RWPE2 (cell line): Measurements from ENCODE around the gene SNX10.

Experiments
- ATAC-seq: fragments of 200-7000 bp; cut with Tn5 transposase; 3 replicates; pipeline ENCODE4 v1.9.1; 2021; ENCODE audit warnings: low read depth
- DNase-seq: peaks from one replicate; pipeline ENCODE4 v3.0.0-alpha.2; 2020; ENCODE audit warnings: low spot score
- H3K27ac ChIP-seq: fragments of 450-650 bp; 2 replicates; pipeline ENCODE4 v1.5.1; 2017; ENCODE audit warnings: mild to moderate bottlenecking; ENCODE audit not compliant: poor library complexity, severe bottlenecking
- H3K27me3 ChIP-seq: fragments of 250-450 bp; sonication (Bioruptor Pico); 2 replicates; pipeline ENCODE4 v1.5.1; 2021; ENCODE audit warnings: mild to moderate bottlenecking, moderate library complexity; ENCODE audit not compliant: insufficient read depth, poor library complexity, severe bottlenecking
- H3K36me3 ChIP-seq: fragments of 250-450 bp; sonication (Bioruptor Pico); 2 replicates; pipeline ENCODE4 v1.5.1; 2020; ENCODE audit warnings: low read depth, mild to moderate bottlenecking, moderate library complexity
- H3K4me1 ChIP-seq: fragments of 250-450 bp; sonication (Bioruptor Pico); 2 replicates; pipeline ENCODE4 v1.5.1; 2021; ENCODE audit warnings: mild to moderate bottlenecking, moderate library complexity; ENCODE audit not compliant: insufficient read depth, poor library complexity, severe bottlenecking
- H3K4me3 ChIP-seq: fragments of 250-450 bp; sonication (Bioruptor Pico); 2 replicates; pipeline ENCODE4 v1.5.1; 2021; ENCODE audit warnings: mild to moderate bottlenecking, moderate library complexity; ENCODE audit not compliant: severe bottlenecking
- H3K9me3 ChIP-seq: fragments of 250-450 bp; sonication (Bioruptor Pico); 2 replicates; pipeline ENCODE4 v1.5.1; 2021; ENCODE audit warnings: mild to moderate bottlenecking, moderate library complexity; ENCODE audit not compliant: severe bottlenecking
- TF ChIP-seq, protein P1 (sequence below): fragments of 450-650 bp; IDR thresholded peaks from one replicate; pipeline ENCODE4 v1.5.1; 2017; ENCODE audit warnings: mild to moderate bottlenecking, moderate library complexity; ENCODE audit not compliant: poor library complexity, severe bottlenecking

The SNX10 gene

DNA sequence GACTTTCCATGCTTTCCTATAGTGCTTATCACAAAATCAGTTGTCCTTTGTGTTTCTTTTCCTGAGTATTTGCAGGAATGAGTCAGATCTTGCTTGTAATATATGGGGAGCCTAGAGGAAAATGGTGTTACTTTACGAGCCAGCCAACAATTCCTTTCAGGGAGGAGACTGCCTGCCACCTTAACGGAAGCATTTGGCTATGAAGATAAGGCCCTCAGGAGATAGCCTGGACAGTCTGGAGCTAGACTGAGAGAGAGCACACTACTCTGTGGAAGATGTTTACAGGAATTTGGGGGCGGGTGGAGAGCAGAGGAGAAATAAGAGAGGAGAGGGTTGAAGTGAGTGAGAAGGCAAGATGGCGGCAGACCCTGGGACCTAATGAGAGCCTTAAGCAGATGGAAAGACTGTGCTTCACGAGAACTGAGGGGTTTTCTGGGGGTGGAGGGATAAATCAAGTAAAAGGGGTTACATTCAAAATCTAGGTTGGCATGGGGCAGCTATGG lies 126.3 kb downstream of the SNX10 start:
- Histone ChIP-seq H3K4me1 (no peaks in the 10 kb centered on the region), H3K4me3 (no peak overlapping the region), H3K27me3 (no peaks in the 10 kb centered on the region), H3K9me3 (no peaks in the 10 kb centered on the region), H3K36me3 (no peaks in the 10 kb centered on the region), H3K27ac (no peak overlapping the region)
- TF ChIP-seq, protein P1, sequence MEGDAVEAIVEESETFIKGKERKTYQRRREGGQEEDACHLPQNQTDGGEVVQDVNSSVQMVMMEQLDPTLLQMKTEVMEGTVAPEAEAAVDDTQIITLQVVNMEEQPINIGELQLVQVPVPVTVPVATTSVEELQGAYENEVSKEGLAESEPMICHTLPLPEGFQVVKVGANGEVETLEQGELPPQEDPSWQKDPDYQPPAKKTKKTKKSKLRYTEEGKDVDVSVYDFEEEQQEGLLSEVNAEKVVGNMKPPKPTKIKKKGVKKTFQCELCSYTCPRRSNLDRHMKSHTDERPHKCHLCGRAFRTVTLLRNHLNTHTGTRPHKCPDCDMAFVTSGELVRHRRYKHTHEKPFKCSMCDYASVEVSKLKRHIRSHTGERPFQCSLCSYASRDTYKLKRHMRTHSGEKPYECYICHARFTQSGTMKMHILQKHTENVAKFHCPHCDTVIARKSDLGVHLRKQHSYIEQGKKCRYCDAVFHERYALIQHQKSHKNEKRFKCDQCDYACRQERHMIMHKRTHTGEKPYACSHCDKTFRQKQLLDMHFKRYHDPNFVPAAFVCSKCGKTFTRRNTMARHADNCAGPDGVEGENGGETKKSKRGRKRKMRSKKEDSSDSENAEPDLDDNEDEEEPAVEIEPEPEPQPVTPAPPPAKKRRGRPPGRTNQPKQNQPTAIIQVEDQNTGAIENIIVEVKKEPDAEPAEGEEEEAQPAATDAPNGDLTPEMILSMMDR: no peak
- ATAC-seq (no peak), DNase-seq (no peak)

DNA sequence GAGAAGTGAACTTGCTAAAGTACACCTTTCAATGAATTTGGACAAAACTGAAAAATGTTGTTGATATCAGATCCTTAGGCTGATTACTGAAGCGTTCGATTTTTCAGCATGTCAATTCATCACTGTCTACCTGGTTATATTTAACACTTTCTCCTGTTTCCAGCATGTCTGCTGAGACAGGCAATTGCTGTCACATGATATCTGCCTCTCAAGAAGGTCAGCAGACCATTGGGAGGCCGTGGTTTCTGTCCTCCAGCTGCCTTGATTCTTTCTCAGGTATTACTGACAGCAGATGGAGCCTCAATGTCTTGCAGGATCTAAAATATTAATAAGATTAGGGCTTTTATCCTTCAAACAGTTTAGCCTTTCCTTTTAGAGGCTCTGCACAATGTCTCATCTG lies 127.5 kb downstream of the SNX10 start:
- DNase-seq (no peak), ATAC-seq (no peak)
- Histone ChIP-seq H3K4me1 (no peaks in the 10 kb centered on the region), H3K27ac (no peak overlapping the region), H3K36me3 (no peaks in the 10 kb centered on the region), H3K9me3 (no peaks in the 10 kb centered on the region), H3K27me3 (no peaks in the 10 kb centered on the region), H3K4me3 (no peak overlapping the region)
- TF ChIP-seq, protein P1: no peak

DNA sequence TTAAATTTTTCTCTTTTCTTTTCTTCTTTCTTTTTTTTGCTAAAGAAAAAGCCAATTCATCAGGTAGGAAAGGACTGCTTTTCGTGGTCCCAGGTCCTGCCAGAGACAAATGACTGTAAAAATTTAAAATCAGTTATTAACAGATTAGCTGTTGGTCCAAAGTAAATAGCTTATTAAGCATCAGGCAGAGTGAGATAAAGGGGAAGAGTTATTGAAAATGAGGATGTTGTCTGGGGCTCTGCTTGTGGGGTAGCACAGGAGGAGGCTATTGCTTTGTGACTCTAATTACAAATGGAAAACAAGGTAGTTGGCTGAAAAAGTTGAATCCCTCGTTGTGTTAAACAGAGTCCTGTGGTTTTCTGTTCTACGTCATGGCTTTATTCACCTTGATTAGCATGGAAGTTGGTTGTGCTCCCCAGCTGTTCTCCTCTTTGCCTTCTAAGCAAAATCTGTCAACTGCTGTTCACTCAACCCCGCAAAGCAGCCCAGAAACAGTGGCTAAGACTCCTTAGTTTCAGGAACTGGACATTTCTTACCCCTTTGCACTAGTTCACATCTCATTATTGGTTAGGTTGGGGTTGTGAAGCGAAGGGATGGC lies 128.9 kb downstream of the SNX10 start:
- Histone ChIP-seq H3K36me3 (no peaks in the 10 kb centered on the region), H3K27ac (no peak overlapping the region), H3K4me1 (no peaks in the 10 kb centered on the region), H3K4me3 (no peak overlapping the region), H3K27me3 (no peaks in the 10 kb centered on the region), H3K9me3 (no peaks in the 10 kb centered on the region)
- DNase-seq (no peak), ATAC-seq (no peak)
- TF ChIP-seq, protein P1: no peak

DNA sequence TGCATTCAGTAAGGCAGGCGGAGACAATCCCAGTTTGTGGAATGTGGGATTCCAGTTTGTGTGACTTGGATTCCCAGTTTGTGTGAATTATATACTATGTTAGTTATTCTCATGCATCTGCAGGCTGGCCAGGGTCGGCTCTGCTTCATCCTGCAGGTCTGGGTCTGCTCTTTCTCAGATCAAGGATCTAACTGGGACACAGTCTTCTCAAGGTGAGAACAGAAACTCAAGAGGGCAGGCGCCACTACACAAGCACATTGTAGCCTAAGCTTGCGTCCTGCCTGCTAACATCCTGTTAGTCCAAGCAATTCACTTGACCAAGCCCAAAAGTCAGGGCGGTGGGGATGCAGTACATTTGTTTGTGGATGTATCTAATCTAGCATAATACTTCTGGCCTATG lies 131.1 kb downstream of the SNX10 start:
- Histone ChIP-seq H3K36me3 (no peaks in the 10 kb centered on the region), H3K4me1 (no peaks in the 10 kb centered on the region), H3K9me3 (no peaks in the 10 kb centered on the region), H3K27me3 (no peaks in the 10 kb centered on the region), H3K4me3 (no peak overlapping the region), H3K27ac (no peak overlapping the region)
- DNase-seq (no peak), ATAC-seq (no peak)
- TF ChIP-seq, protein P1: no peak

DNA sequence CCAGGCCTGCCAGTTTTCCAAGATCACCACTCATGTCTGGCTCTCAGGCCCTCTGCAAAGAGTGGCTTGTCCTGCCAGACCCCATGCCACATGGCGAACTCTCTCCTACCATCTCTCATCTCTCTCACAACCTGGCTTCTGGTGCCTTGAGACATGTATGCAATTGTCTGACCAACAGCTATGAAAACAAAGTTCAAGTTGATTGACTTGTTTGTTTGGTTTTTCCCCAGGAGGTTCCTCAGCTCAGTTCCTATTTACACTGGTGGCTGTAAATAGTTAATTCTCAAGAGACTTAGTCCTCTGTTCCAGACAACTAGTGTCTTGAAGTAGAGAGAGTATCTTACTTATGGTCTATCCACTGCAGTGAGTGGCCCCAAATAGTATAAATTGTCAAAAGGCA lies 131.8 kb downstream of the SNX10 start:
- Histone ChIP-seq H3K36me3 (no peaks in the 10 kb centered on the region), H3K27ac (no peak overlapping the region), H3K9me3 (no peaks in the 10 kb centered on the region), H3K4me3 (no peak overlapping the region), H3K4me1 (no peaks in the 10 kb centered on the region), H3K27me3 (no peaks in the 10 kb centered on the region)
- DNase-seq (no peak), ATAC-seq (no peak)
- TF ChIP-seq, protein P1: no peak
